IPS-18c (cell line): ENCODE data around the gene TCEA2.
"Not testable (repeated sequence)": the region's sequence is repeated elsewhere in the genome, so short reads cannot be mapped to it uniquely, and the experiment has no call there.

Source experiments
- H3K4me3 ChIP-seq: 2 replicates; pipeline ENCODE4 v1.7.0; 2013; ENCODE audit warnings: low read depth, mild to moderate bottlenecking, low read length, moderate library complexity; ENCODE audit not compliant: insufficient read depth
- H3K9me3 ChIP-seq: one replicate; pipeline ENCODE4 v1.6.1; 2013; ENCODE audit warnings: mild to moderate bottlenecking, low read length, moderate library complexity; ENCODE audit not compliant: control insufficient read depth, insufficient read depth

TCEA2 gene

DNA sequence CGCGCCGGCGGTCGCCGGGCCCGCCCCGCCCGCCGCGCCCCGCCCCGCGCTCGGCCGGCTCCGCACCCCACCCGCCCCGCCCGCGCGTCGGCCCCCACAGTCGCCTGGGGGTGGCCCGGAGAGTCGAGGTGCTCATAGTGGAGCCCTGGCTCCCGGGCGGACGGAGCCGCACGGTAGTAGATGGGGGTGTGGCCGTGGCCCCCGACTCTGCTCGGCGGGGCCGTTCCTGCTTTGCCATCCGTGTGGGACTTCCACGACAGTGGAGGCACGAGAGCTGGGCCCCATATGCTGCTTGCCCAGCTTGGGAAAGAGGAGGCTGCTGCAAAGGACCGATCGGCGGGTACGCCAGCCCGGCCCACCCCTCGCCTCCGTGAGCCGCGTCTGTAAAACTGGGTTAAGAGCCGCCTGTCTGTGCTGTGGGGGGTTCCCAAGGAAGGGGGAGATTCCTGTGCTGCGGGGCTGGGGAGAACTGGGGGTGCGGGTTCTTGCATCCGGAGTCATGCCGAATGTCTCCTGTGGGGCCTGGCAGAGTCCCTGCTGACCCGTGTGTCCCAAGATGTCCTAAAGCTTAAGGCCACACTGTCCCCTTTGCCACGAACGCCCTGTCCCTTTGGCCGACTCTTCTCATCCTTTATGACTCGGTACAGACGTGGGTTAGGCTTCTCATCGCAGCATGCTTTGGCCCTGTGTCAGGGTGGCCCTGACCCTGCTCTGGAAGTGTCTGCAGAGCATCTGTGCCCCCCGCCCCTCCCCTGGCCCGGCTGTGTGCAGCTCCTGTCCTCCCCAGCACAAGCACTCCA, 17.2 kb downstream of the TCEA2 start, which contains the start of gene OPRL1:
Gene OPRL1 (plus strand): TSS at position 70 of the 800 bp plus-strand sequence. CDS start 12,639 bp downstream, outside the sequence.
- Histone ChIP-seq H3K4me3 (peak within 1 kb of the TSS; percentile 75), H3K9me3 (no peaks in the 10 kb centered on the region)

DNA sequence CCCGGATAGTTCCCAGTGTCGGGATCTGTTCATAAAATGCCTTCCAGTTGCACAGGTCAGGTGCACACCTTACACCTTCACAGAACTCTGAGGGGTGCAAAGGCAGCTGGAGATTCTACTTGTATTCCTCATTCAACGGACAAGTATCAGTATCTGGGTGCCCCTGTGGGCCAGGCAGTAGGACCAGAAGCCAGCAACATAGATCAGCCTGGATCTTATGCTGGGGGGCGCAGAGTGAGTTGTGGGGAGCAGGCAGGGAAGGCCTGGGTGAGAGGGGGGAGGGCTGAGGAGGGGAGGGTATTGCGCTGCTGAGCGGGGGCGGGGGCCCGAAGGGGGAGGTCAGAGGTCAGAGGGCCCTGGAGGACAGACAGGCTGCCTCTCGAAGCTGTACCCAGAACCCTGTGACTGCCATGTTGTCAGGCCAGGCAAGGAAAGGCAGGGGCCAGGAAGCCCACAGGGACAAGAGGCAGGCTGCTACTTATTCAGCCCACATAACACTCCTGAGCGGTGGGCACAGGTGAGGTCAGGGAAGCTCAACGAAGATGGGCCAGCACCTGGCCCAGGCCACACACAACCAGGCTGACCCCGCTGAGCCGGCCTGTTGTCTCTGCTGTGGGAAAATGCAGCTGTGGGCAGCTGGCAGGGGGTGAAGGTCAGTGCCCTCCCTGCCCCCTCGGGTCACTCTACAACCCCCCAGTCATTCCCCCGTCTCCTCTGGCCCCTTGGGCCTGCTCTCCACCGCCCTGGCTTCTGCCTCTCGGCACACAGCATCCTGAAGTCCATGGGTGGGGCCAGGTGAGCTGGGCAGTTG, 18.0 kb downstream of the TCEA2 start:
- H3K9me3 ChIP-seq: no peaks in the 10 kb centered on the region
- peak overlapping the region; percentile 75; the same call in 1 of the 2 replicates for H3K4me3 ChIP-seq

DNA sequence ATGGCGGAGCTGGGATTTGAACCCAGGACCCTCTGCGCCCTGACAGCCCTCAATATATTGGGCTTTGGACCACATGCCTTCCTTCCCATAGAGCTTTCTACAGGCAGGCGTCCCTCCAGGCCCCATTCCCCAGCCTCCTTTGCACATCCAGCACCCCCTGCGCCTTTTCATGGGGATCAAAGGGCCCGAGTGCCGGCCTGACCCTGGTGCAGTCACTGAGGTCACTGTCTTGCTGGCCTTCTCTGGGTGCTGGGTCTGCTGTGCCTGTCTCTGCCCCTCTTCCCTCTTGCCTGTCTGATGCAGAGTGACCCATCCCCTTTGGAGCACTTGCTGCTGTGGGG, 18.6 kb downstream of the TCEA2 start:
- H3K4me3 ChIP-seq: no peak overlapping the region
- no peaks in the 10 kb centered on the region for H3K9me3 ChIP-seq

DNA sequence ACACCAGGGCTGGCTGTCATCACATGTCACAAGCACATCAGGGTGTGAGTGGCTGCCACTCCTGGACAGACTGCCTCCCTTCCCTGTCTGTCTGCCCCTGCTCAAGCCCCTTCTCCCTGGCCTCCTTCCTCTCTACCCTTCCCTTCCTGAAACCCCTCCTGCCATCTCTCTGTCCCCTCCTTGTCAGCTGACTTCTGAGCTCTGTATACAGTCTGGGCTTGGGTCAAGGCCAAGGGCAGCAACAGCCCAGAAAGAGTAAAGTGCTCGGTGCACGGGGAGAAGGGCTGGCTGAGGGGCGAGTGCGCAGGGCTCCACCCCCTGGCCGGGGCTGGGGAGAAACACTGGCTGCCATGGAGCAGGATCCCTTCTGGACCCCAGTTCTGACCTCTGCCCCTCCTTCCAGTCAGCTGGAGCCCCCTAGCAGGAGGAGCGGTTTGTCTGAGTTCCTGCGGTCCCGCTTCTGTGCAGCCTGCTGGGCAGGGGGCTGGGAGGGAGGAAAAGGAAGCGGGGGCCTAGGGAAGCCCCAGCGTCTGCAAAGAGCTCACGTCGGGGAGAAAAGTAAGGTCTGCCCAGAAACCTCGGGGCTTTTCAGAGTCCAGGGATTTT, 19.2 kb downstream of the TCEA2 start:
- H3K9me3 ChIP-seq: no peaks in the 10 kb centered on the region
- H3K4me3 ChIP-seq: no peak overlapping the region

DNA sequence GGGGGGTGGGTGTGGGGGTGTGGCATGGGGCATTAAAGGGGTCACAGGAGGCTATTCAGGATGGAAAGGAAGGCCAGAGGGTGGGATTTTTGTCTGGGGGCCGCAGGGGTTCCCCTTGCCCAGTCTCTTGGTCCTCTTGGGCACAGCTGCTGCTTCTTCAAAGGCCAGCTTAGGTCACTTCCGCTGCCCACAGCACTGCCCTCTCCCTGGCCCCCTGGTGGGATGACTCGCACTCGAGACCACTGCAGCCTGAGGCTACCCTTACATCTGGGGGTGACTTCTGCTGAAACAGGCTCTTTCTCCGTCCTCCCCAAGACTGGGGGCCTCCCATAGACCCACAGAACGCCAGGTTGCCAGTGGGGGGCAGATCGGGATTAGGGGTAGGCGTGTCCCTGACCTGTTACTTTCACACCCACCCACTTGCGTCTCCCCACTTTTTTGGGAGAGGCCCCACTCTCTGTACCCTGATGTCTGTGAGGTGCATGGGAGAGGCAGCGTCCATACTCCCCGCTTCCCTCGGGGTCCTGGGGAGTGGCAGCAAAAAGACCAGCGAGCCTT, 19.9 kb downstream of the TCEA2 start:
- H3K9me3 ChIP-seq: peaks cover 2% of the 10 kb centered on the region
- H3K4me3 ChIP-seq: peak overlapping the region; percentile 56; the same call in 1 of the 2 replicates

DNA sequence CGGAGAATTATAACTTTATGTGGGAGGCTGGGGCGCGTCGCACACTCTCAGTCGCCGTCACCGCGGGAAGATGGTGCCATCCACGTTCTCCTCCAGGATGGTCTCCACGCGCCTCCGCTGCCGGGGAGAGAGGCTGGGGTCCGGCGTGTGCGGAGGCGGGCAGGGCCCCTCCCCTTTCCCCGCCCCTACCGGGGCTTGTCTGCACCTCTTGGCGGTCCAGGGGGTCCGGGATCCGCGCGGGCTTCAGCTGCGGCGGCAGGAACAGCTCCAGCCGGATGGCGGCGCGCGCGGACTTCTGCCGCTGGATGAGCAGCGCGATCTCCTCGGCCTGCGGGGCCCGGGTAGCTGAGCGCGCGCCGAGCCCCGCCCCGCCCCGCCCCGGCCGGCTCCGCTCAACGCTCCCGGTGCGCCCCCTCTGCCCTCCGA, 20.4 kb downstream of the TCEA2 start:
- Histone ChIP-seq H3K4me3 (peak overlapping the region; percentile 56), H3K9me3 (peaks cover 2% of the 10 kb centered on the region)

DNA sequence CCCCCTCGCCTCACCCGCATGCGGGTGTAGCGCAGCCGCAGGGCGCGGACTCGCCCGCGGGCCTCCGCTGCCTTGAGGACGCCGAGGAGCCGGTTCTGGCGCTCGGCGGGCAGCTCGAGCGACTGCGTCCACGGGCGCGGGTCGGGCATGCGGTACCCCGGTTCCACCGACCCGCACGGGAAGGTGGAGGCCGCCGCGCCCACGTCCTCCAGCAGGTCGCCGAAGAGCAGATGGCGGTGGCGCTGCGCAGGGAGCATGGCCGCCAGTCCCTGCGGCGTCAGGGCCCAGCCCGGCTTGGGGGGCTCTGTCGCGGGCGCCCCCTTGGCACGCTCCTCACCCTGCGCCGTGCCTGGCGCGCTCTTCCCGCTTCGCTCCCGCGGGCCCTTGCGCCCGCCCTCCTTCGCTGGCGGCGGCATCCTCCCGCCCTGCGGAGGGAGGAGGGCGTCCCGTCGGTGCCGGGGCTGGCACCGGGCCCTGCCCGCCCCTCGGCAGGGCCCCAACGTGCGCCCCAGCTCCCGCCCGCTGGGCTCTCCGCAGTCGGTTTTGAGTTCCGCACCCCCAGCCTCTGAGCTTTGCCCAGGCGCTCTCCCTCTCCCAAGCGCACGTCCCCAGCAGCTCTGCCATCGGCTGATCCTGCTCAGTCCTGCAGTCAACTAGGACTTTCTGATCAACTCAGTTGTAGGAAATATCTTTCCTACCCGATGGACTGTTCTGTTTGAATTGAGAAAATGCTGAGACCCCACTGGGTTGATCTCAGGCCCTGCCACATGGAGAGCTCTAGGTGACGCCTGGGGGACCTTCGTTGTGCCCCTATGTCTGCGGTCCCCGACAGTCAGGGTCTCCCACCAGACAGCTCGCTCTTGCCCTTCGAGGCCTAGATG, 21.0 kb downstream of the TCEA2 start, which contains the start of gene LKAAEAR1:
Gene LKAAEAR1 (minus strand): TSS at position 595 of the 881 bp plus-strand sequence. CDS start 179 bp downstream, at position 416.
- Histone ChIP-seq H3K9me3 (peaks cover 2% of the 10 kb centered on the region), H3K4me3 (peak within 1 kb of the TSS; percentile 56)

DNA sequence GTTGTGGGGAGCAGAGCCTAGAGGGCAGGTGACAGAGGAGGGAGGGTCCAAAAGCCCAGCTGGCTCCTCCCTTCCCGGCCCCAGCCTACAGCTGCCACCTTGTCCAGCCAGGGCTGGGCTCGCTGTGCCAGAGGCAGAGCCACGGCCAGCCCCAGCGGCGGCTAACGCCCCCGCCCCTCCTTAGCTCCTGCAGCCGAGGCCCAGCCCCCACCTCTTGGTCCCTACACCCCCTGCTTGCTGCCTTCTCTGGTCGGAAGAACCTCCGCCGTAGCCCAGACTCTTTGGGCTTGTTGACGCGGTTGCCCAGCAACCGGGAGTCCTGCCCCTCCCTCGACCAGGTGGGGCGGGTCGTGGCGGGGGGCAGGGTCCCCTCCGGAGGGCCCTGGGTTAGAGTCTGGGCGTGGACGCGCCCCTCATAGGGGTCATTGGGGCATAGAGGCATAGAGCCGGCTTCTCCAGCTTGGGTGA, 21.7 kb downstream of the TCEA2 start:
- peak overlapping the region; percentile 36; the same call in 1 of the 2 replicates for H3K4me3 ChIP-seq

DNA sequence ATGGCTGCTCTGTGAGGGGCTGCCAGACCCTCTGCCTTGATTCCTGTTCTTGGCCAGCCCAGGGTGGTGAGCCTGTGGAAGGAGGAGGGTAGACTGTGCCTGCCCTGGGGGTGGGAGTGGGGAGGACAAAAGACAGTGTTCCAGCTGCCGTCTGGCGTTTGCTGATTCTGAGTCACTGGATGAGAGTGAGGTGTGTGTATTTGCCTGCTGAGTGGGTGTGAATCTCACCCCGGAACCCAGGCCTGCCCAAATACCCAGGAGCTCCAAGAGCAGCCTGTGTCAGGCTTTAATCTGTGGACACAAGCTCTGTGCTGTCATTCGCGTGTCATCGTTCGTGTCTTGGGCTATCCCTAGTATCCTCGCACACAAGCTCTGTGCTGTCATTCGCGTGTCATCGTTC, 23.8 kb downstream of the TCEA2 start:
- H3K4me3 ChIP-seq: no peak overlapping the region
- peaks cover 2% of the 10 kb centered on the region for H3K9me3 ChIP-seq

More for the DNA sequence above, 21.7 kb downstream of the TCEA2 start:
- peaks cover 2% of the 10 kb centered on the region for H3K9me3 ChIP-seq

DNA sequence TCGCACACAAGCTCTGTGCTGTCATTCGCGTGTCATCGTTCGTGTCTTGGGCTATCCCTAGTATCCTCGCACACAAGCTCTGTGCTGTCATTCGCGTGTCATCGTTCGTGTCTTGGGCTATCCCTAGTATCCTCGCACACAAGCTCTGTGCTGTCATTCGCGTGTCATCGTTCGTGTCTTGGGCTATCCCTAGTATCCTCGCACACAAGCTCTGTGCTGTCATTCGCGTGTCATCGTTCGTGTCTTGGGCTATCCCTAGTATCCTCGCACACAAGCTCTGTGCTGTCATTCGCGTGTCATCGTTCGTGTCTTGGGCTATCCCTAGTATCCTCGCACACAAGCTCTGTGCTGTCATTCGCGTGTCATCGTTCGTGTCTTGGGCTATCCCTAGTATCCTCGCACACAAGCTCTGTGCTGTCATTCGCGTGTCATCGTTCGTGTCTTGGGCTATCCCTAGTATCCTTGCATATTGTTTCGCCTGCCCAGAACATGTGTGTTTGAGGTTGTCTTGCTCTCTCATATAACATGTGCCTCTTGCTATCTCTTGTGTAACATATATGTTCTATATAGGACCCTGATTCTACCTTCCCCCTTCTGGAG, 24.3 kb downstream of the TCEA2 start:
- H3K9me3 ChIP-seq, H3K4me3 ChIP-seq: not testable (repeated sequence)

DNA sequence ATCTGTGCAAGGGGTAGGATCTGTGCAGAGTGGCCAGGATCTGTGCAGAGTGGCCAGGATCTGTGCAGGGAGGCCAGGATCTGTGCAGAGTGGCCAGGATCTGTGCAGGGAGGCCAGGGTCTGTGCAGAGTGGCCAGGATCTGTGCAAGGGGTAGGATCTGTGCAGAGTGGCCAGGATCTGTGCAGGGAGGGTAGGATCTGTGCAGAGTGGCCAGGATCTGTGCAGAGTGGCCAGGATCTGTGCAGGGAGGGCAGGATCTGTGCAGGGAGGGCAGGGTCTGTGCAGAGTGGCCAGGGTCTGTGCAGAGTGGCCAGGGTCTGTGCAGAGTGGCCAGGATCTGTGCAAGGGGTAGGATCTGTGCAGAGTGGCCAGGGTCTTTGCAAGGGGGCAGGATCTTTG, 25.6 kb downstream of the TCEA2 start:
- not testable (repeated sequence) for H3K4me3 ChIP-seq, H3K9me3 ChIP-seq

DNA sequence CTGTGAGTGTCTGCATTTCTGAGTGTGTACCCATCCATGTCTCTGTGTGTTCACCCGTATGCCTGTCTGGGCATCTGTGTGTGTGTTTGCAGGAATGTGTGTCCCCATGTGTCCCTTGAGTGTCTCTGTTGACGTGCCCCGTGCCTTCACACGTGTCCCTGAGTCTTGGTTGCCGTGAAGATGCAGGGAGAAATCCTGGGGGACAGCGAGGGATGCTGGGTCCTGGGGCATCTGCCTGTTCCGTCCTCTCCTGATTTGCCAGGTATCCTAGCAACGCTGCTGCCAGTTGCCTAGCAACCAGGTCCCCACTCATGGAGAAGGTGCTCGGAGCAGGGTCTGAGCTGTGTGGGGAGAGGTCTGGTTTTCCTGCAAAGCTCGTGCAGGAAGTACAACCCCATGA, 27.2 kb downstream of the TCEA2 start:
- H3K4me3 ChIP-seq: no peak overlapping the region
- peaks cover 2% of the 10 kb centered on the region for H3K9me3 ChIP-seq

DNA sequence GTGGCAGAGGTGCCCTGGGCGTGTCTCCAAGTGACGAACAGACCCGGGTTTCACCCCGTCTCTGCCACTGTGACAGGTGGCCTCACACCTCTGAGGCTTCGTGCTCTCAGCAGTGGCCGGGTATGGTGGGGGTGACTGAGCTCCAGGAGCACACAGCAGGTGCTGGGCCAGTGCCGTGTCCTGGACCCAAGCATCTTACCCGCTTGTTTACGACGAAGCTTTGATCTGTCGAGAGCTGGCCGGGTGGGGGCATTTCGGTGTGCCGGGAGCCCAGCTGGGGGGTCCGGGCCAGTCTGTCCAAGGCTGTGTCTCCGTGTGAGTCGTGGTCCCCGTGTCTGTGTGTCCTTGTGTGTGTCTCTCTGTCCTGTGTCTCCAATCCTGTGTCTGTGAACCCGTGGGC, 28.3 kb downstream of the TCEA2 start:
- Histone ChIP-seq H3K4me3 (no peak overlapping the region), H3K9me3 (peaks cover 2% of the 10 kb centered on the region)

DNA sequence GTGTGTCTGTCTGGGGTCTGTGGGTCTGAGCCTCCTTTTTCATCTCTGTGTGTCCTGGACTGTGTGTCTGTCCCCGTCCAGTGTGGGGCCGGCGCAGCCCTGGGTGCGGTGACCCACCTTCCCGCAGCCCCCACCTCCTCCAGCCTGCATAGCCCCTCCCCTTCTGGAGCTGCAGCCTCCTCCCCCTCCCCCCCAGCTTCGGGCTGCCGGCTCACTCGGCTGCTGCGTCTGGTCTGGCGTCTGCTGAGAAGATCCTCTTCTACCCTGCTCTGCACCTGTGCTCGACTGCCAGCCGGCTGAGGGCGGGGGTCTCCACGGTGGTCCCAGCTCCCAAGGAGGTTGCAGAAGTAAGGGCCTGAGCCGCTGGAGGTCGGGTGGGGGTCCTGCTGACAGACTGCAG, 28.8 kb downstream of the TCEA2 start:
- Histone ChIP-seq H3K4me3 (no peak overlapping the region), H3K9me3 (peaks cover 2% of the 10 kb centered on the region)

DNA sequence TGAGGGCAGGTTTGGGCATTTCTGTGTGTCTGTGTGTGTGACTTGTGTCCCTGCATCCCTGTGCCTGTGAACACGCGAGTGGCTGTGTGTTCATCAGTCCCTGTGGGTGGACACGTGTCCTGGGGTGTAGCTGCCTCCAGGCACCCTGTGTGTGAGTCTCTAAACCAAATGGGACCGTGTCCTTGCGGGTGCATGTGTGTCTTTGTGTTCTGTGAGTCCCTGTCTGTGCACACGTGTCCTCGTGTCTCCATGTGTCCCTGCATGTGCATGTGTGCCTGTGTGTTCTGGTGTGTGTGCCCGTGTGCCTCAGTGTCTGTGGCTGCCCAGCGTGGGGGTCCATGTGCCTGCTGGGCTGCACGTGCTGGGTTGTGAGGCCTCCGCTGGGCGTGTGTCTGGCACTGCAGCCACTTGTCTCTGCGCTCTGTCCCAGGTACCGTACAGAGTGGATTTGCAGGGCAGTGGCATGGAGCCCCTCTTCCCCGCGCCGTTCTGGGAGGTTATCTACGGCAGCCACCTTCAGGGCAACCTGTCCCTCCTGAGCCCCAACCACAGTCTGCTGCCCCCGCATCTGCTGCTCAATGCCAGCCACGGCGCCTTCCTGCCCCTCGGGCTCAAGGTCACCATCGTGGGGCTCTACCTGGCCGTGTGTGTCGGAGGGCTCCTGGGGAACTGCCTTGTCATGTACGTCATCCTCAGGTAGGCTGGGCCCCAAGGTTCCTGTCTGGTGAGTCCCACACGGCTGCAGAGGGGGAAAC, 29.4 kb downstream of the TCEA2 start:
- peaks cover 1% of the 10 kb centered on the region for H3K9me3 ChIP-seq
- H3K4me3 ChIP-seq: no peak overlapping the region
